Measurements from ENCODE around the gene DNAJA4.

The DNAJA4 gene

DNA sequence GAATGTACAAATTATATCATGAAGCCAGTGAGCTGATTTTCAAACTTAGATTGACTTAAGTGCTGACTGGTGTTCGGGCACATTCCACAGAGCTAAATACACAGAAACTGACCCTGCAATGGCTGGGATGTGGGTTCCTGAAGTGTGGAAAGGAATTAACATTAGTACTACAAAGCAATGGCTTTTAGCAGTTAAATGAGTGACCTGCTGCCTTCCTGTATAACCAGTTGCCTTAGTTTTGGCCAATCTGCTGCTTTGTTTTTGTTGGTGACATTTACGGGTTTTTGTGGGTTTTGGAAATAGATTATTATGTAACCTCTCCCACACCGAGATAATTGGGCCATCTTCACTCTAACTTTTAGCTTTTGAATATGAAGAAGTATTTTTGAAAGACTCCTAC lies 37.5 kb downstream of the DNAJA4 start:
- H3K4me1 ChIP-seq (ENCODE audit: insufficient read depth, low read length): peaks cover 28% of the 10 kb centered on the region
- H2AFZ ChIP-seq (ENCODE audit: low read depth, low read length): peak overlapping the region; percentile 39; the same call in 1 of the 2 replicates
- no peaks in the 10 kb centered on the region; the same call in 1 of the 2 replicates for H4K20me1 ChIP-seq (ENCODE audit: insufficient read depth, low read length)
- TF ChIP-seq EZH2 (IDR thresholded peaks at IDR 0.05; ENCODE audit: borderline replicate concordance, low read depth, low read length, severe bottlenecking): no peak
- TF ChIP-seq, protein P1, sequence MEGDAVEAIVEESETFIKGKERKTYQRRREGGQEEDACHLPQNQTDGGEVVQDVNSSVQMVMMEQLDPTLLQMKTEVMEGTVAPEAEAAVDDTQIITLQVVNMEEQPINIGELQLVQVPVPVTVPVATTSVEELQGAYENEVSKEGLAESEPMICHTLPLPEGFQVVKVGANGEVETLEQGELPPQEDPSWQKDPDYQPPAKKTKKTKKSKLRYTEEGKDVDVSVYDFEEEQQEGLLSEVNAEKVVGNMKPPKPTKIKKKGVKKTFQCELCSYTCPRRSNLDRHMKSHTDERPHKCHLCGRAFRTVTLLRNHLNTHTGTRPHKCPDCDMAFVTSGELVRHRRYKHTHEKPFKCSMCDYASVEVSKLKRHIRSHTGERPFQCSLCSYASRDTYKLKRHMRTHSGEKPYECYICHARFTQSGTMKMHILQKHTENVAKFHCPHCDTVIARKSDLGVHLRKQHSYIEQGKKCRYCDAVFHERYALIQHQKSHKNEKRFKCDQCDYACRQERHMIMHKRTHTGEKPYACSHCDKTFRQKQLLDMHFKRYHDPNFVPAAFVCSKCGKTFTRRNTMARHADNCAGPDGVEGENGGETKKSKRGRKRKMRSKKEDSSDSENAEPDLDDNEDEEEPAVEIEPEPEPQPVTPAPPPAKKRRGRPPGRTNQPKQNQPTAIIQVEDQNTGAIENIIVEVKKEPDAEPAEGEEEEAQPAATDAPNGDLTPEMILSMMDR (IDR thresholded peaks at IDR 0.05; ENCODE audit: borderline replicate concordance, extremely low read depth, low read length, poor library complexity, severe bottlenecking): no peak
- H3K4me3 ChIP-seq (ENCODE audit: low read depth in 1 of 2, low read length in 2 of 2): no peak overlapping the region
- H3K36me3 ChIP-seq (ENCODE audit: insufficient read depth, low read length): no peaks in the 10 kb centered on the region; the same call in 1 of the 2 replicates
- peaks cover 26% of the 10 kb centered on the region for H3K79me2 ChIP-seq (ENCODE audit: insufficient read depth, low read length)
- no peak overlapping the region for H3K27ac ChIP-seq (ENCODE audit: low read length)
- H3K4me2 ChIP-seq (ENCODE audit: insufficient read depth, low read length): no peak overlapping the region
- H3K9ac ChIP-seq (ENCODE audit: low read depth, low read length): no peak overlapping the region
- DNase-seq (no peak), ATAC-seq (ENCODE audit: insufficient read depth, low read depth) (no peak)
- no peaks in the 10 kb centered on the region for H3K9me3 ChIP-seq (ENCODE audit: insufficient read depth, low read length, severe bottlenecking)
- no peaks in the 10 kb centered on the region for H3K27me3 ChIP-seq (ENCODE audit: insufficient read depth, low read length, poor library complexity)

- H3K27ac ChIP-seq (ENCODE audit: low read length): no peak overlapping the region
- peaks cover 21% of the 10 kb centered on the region for H3K4me1 ChIP-seq (ENCODE audit: insufficient read depth, low read length)
- DNase-seq (no peak), ATAC-seq (ENCODE audit: insufficient read depth, low read depth) (no peak)
- no peaks in the 10 kb centered on the region; the same call in 1 of the 2 replicates for H3K36me3 ChIP-seq (ENCODE audit: insufficient read depth, low read length)
- no peak overlapping the region for H3K4me2 ChIP-seq (ENCODE audit: insufficient read depth, low read length)
- no peaks in the 10 kb centered on the region for H4K20me1 ChIP-seq (ENCODE audit: insufficient read depth, low read length)
- no peaks in the 10 kb centered on the region for H3K27me3 ChIP-seq (ENCODE audit: insufficient read depth, low read length, poor library complexity)
- H3K9me3 ChIP-seq (ENCODE audit: insufficient read depth, low read length, severe bottlenecking): no peaks in the 10 kb centered on the region
- peaks cover 16% of the 10 kb centered on the region for H3K79me2 ChIP-seq (ENCODE audit: insufficient read depth, low read length)
- no peak overlapping the region for H2AFZ ChIP-seq (ENCODE audit: low read depth, low read length)
- no peak overlapping the region for H3K9ac ChIP-seq (ENCODE audit: low read depth, low read length)
- no peak overlapping the region for H3K4me3 ChIP-seq (ENCODE audit: low read depth in 1 of 2, low read length in 2 of 2)
- no peak for TF ChIP-seq EZH2 (IDR thresholded peaks at IDR 0.05; ENCODE audit: borderline replicate concordance, low read depth, low read length, severe bottlenecking)
- TF ChIP-seq, protein P1 (IDR thresholded peaks at IDR 0.05; ENCODE audit: borderline replicate concordance, extremely low read depth, low read length, poor library complexity, severe bottlenecking): no peak
Observed at GRCh38 chr15:78302579-78303312, 38.4 kb downstream of the DNAJA4 start.

- Histone ChIP-seq H3K27ac (ENCODE audit: low read length) (no peak overlapping the region), H3K9me3 (ENCODE audit: insufficient read depth, low read length, severe bottlenecking) (no peaks in the 10 kb centered on the region), H3K79me2 (ENCODE audit: insufficient read depth, low read length) (no peaks in the 10 kb centered on the region), H3K4me2 (ENCODE audit: insufficient read depth, low read length) (no peak overlapping the region), H3K9ac (ENCODE audit: low read depth, low read length) (no peak overlapping the region), H4K20me1 (ENCODE audit: insufficient read depth, low read length) (no peaks in the 10 kb centered on the region), H3K4me1 (ENCODE audit: insufficient read depth, low read length) (peaks cover 10% of the 10 kb centered on the region), H3K27me3 (ENCODE audit: insufficient read depth, low read length, poor library complexity) (no peaks in the 10 kb centered on the region), H3K36me3 (ENCODE audit: insufficient read depth, low read length) (no peaks in the 10 kb centered on the region), H3K4me3 (ENCODE audit: low read depth in 1 of 2, low read length in 2 of 2) (no peak overlapping the region), H2AFZ (ENCODE audit: low read depth, low read length) (no peak overlapping the region)
- no peak for TF ChIP-seq EZH2 (IDR thresholded peaks at IDR 0.05; ENCODE audit: borderline replicate concordance, low read depth, low read length, severe bottlenecking)
- TF ChIP-seq, protein P1 (IDR thresholded peaks at IDR 0.05; ENCODE audit: borderline replicate concordance, extremely low read depth, low read length, poor library complexity, severe bottlenecking): no peak
- no peak for DNase-seq
- ATAC-seq (ENCODE audit: insufficient read depth, low read depth): no peak
Observed at GRCh38 chr15:78304216-78305066, 40.1 kb downstream of the DNAJA4 start.

All from DND-41 (cell line).